Neural progenitor cell (in vitro differentiated cells): Measurements from ENCODE around the gene PNPLA5. TPM values are rescaled to one million over a fixed set of nuclear protein-coding genes. Genes with fewer than 3 reads are reported as not detected.

Experiments
- DNase-seq: peaks from one replicate; pipeline ENCODE4 v3.0.0-alpha.2; 2016; ENCODE audit warnings: low spot score
- H2AFZ ChIP-seq: fragments of 200-600 bp; sonication (generic); replicated peaks from 2 replicates; pipeline ENCODE4 v1.6.1; 2016; ENCODE audit warnings: antibody characterized with exemption
- H3F3A ChIP-seq: fragments of 200-600 bp; sonication (generic); 2 replicates; pipeline ENCODE4 v1.6.1; 2016; ENCODE audit warnings: antibody characterized with exemption, low read depth
- H3K27ac ChIP-seq: fragments of 200-600 bp; sonication (generic); 2 replicates; pipeline ENCODE4 v1.5.1; 2016; ENCODE audit warnings: mild to moderate bottlenecking
- H3K27me3 ChIP-seq: fragments of 200-600 bp; sonication (generic); 2 replicates; pipeline ENCODE4 v1.6.1; 2016; ENCODE audit warnings: mild to moderate bottlenecking, moderate library complexity
- H3K36me3 ChIP-seq: fragments of 200-600 bp; sonication (generic); 2 replicates; pipeline ENCODE4 v1.5.1; 2016
- H3K4me1 ChIP-seq: fragments of 200-600 bp; sonication (generic); 2 replicates; pipeline ENCODE4 v1.6.1; 2016; ENCODE audit warnings: mixed run types
- H3K4me2 ChIP-seq: fragments of 200-600 bp; sonication (generic); 2 replicates; pipeline ENCODE4 v1.6.1; 2016
- H3K4me3 ChIP-seq: fragments of 200-600 bp; sonication (generic); 2 replicates; pipeline ENCODE4 v1.5.1; 2016
- H3K79me2 ChIP-seq: fragments of 200-600 bp; sonication (generic); 2 replicates; pipeline ENCODE4 v1.6.1; 2016; ENCODE audit warnings: low read depth
- H3K9ac ChIP-seq: fragments of 200-600 bp; sonication (generic); 2 replicates; pipeline ENCODE4 v1.6.1; 2016
- H3K9me3 ChIP-seq: fragments of 200-600 bp; sonication (generic); 2 replicates; pipeline ENCODE4 v1.5.1; 2016; ENCODE audit warnings: low read depth
- H4K20me1 ChIP-seq: fragments of 200-600 bp; sonication (generic); 2 replicates; pipeline ENCODE4 v1.6.1; 2016; ENCODE audit warnings: low read depth
- H3K27ac Mint-ChIP-seq: 3 replicates; pipeline ENCODE4 v1.8.0; 2021; ENCODE audit warnings: mixed read lengths
- H3K27me3 Mint-ChIP-seq: 2 replicates; pipeline ENCODE4 v1.8.0; 2022; ENCODE audit warnings: low read depth, mild to moderate bottlenecking, inconsistent platforms, moderate library complexity, mixed read lengths; ENCODE audit not compliant: insufficient read depth
- H3K36me3 Mint-ChIP-seq: 3 replicates; pipeline ENCODE4 v1.8.0; 2021; ENCODE audit warnings: mixed read lengths
- H3K4me1 Mint-ChIP-seq: 3 replicates; pipeline ENCODE4 v1.8.0; 2021; ENCODE audit warnings: mixed read lengths
- H3K4me3 Mint-ChIP-seq: 3 replicates; pipeline ENCODE4 v1.8.0; 2021; ENCODE audit warnings: mild to moderate bottlenecking, moderate library complexity, mixed read lengths
- H3K9me3 Mint-ChIP-seq: 3 replicates; pipeline ENCODE4 v1.8.0; 2020; ENCODE audit warnings: mixed read lengths
- EZH2 ChIP-seq: fragments of 200-600 bp; sonication (generic); IDR thresholded peaks from 2 replicates; pipeline ENCODE4 v1.6.1; 2017; ENCODE audit warnings: antibody characterized with exemption, mild to moderate bottlenecking, moderate library complexity
- EZH2phosphoT487 ChIP-seq: fragments of 200-600 bp; sonication (generic); IDR thresholded peaks from 2 replicates; pipeline ENCODE4 v1.6.1; 2017; ENCODE audit warnings: antibody characterized with exemption
- total RNA-seq: library from RNA; depleted of rRNA; stranded (reverse); fragments of >200 nt; gene quantifications from 2 replicates; pipeline ENCODE4 v1.2.3, GENCODE V29; 2015; ENCODE audit warnings: low replicate concordance
- TF ChIP-seq, protein P1 (sequence below): fragments of 200-600 bp; sonication (generic); IDR thresholded peaks from 2 replicates; pipeline ENCODE4 v1.5.1; 2017; ENCODE audit warnings: antibody characterized with exemption, mild to moderate bottlenecking

PNPLA5 gene
- total RNA-seq, 1 donor from 2014 or later, result 0.11 TPM

DNA sequence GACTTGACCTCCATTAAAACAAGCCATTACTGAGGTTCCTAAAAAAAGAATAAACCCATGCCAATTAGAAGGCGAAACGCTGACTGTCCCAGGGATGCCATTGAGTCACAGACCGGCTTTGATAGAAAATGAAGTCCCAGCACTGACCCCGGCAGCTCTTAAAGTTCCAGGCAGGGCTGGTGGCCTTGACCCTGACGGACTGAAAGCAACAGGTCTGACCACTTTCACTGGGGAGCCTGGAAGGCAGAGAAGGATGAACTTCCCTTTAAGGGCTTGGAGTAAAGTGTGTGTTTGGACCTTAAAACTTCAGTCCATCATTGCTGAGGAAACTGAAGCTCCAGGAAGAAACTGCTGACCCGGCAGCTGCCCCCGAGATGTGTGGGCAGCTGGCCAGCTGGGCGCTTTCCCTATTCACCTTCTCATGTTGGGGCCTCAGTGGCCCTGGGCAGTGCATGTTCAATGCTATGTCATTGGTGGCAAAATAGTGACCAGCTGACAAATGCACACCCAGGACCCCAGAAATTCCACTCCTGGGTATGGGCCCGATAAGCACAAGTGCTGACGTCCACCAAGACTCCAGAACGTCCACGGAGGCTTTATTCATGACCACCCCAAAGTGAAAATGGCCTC is 60.8 kb downstream of the PNPLA5 start:
- no peaks in the 10 kb centered on the region for H3K36me3 ChIP-seq
- no peak overlapping the region for H3K4me3 ChIP-seq
- no peaks in the 10 kb centered on the region for H3K9me3 ChIP-seq
- H3K9ac ChIP-seq, result no peak overlapping the region
- no peak for TF ChIP-seq EZH2phosphoT487
- no peak for TF ChIP-seq EZH2
- TF ChIP-seq, protein P1, sequence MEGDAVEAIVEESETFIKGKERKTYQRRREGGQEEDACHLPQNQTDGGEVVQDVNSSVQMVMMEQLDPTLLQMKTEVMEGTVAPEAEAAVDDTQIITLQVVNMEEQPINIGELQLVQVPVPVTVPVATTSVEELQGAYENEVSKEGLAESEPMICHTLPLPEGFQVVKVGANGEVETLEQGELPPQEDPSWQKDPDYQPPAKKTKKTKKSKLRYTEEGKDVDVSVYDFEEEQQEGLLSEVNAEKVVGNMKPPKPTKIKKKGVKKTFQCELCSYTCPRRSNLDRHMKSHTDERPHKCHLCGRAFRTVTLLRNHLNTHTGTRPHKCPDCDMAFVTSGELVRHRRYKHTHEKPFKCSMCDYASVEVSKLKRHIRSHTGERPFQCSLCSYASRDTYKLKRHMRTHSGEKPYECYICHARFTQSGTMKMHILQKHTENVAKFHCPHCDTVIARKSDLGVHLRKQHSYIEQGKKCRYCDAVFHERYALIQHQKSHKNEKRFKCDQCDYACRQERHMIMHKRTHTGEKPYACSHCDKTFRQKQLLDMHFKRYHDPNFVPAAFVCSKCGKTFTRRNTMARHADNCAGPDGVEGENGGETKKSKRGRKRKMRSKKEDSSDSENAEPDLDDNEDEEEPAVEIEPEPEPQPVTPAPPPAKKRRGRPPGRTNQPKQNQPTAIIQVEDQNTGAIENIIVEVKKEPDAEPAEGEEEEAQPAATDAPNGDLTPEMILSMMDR, result no peak
- no peak overlapping the region for H3K4me2 ChIP-seq
- H3K4me1 ChIP-seq, result no peaks in the 10 kb centered on the region
- no peak overlapping the region for H2AFZ ChIP-seq
- DNase-seq, result no peak
- Mint-ChIP-seq H3K27ac (no peak overlapping the region), H3K4me1 (peaks cover 24% of the 10 kb centered on the region), H3K36me3 (no peaks in the 10 kb centered on the region), H3K9me3 (no peaks in the 10 kb centered on the region), H3K27me3 (peaks cover 3% of the 10 kb centered on the region), H3K4me3 (no peak overlapping the region)
- H3K79me2 ChIP-seq, result no peaks in the 10 kb centered on the region
- no peaks in the 10 kb centered on the region for H3K27me3 ChIP-seq
- no peak overlapping the region for H3K27ac ChIP-seq
- peaks cover 15% of the 10 kb centered on the region for H4K20me1 ChIP-seq
- H3F3A ChIP-seq, result no peaks in the 10 kb centered on the region

DNA sequence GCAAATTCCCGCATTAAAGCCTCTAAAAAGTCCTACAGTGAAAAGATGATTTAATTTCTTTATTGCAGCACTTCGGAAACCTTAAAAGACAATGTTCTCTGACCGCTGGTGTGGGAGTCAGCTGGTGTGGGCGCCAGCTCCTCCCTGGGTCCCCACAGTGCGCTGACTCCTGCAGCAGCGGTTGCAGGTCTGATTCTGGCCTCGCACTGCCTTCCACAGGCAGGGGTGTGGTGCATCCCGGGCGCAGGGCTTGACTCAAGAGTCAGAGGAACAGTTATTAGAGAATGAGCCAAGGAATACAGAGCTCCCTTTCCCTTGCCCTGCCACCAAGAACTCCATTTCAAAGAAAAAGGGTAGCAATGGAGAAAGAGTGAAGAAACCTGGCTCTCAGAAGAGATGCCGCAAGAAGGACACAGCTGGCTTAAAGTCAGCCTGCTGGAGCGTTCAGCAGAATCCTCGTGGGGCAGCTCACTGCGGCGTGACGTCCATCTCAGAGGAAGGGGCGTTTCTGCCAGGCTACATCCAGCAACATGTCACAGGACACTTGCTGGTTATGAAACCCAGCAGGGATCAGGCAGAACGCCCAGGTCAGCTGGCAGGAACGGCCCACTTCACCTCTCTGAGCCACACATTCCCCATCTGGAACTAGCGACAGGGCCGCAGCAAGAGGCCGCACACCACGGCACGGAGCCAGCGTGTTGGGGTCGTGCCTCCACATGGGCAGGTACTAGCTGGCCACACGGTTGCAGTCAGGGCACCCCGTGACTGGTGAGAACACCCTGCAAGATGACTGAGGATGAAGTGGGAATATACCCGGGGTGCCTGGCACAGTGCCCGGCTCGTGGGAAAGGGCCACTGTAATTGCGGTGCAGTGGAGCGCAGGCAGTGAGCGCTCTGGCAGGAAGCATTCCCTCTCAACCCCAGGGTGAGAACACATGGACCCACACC is 61.6 kb downstream of the PNPLA5 start:
- no peaks in the 10 kb centered on the region for H3K79me2 ChIP-seq
- H4K20me1 ChIP-seq, result peaks cover 15% of the 10 kb centered on the region
- no peaks in the 10 kb centered on the region for H3K36me3 ChIP-seq
- H3K9me3 Mint-ChIP-seq, result no peaks in the 10 kb centered on the region
- H2AFZ ChIP-seq, result no peak overlapping the region
- no peak overlapping the region for H3K27ac ChIP-seq
- TF ChIP-seq, protein P1, result no peak
- TF ChIP-seq EZH2 (no peak), EZH2phosphoT487 (no peak)
- DNase-seq, result no peak
- no peak overlapping the region for H3K27ac Mint-ChIP-seq
- H3F3A ChIP-seq, result no peaks in the 10 kb centered on the region
- no peak overlapping the region for H3K4me3 Mint-ChIP-seq
- no peaks in the 10 kb centered on the region for H3K27me3 Mint-ChIP-seq
- no peaks in the 10 kb centered on the region for H3K4me1 ChIP-seq
- no peak overlapping the region for H3K9ac ChIP-seq
- peaks cover 22% of the 10 kb centered on the region for H3K4me1 Mint-ChIP-seq
- no peaks in the 10 kb centered on the region for H3K36me3 Mint-ChIP-seq
- no peak overlapping the region for H3K4me2 ChIP-seq
- no peaks in the 10 kb centered on the region for H3K9me3 ChIP-seq
- H3K27me3 ChIP-seq, result no peaks in the 10 kb centered on the region
- H3K4me3 ChIP-seq, result no peak overlapping the region

Other genes with a start within 250 kb of the PNPLA5 start
- gene EFCAB6, start 79.7 kb downstream of the PNPLA5 start, total RNA-seq, result 2.2 and 4.9 TPM in 2 replicates
- gene SULT4A1, start 29.5 kb downstream of the PNPLA5 start, total RNA-seq, result 14.2 and 15.7 TPM in 2 replicates
- gene PNPLA3, start 31.8 kb upstream of the PNPLA5 start, total RNA-seq, result 4.8 and 9.0 TPM in 2 replicates
- 45.5 and 48.5 TPM in 2 replicates for gene SAMM50, start 63.4 kb upstream of the PNPLA5 start, total RNA-seq
- 12.7 and 13.0 TPM in 2 replicates for gene PARVB, start 132.3 kb upstream of the PNPLA5 start, total RNA-seq